ENCODE results near the gene LRMDA.

LRMDA gene

GRCh38 chr10:75950307-75950706 lies 518.9 kb downstream of the LRMDA start:
- DNase-seq = no peak
- Mint-ChIP-seq H3K36me3 (ENCODE audit: low read depth) (peaks cover 3% of the 10 kb centered on the region), H3K4me1 (peaks cover 60% of the 10 kb centered on the region), H3K27me3 (ENCODE audit: low read depth, poor library complexity) (peaks cover 10% of the 10 kb centered on the region), H3K4me3 (no peak overlapping the region), H3K9me3 (peaks cover 9% of the 10 kb centered on the region), H3K27ac (no peak overlapping the region)
- no peak for TF ChIP-seq CTCF (IDR thresholded peaks at IDR 0.05)

- Mint-ChIP-seq H3K36me3 (ENCODE audit: low read depth) (no peaks in the 10 kb centered on the region), H3K9me3 (peaks cover 3% of the 10 kb centered on the region), H3K27me3 (ENCODE audit: low read depth, poor library complexity) (peaks cover 10% of the 10 kb centered on the region), H3K4me3 (no peak overlapping the region), H3K27ac (no peak overlapping the region), H3K4me1 (peaks cover 60% of the 10 kb centered on the region)
- TF ChIP-seq CTCF (IDR thresholded peaks at IDR 0.05) = no peak
- DNase-seq = no peak
Observed at GRCh38 chr10:75950997-75951589, 519.7 kb downstream of the LRMDA start.

DNA sequence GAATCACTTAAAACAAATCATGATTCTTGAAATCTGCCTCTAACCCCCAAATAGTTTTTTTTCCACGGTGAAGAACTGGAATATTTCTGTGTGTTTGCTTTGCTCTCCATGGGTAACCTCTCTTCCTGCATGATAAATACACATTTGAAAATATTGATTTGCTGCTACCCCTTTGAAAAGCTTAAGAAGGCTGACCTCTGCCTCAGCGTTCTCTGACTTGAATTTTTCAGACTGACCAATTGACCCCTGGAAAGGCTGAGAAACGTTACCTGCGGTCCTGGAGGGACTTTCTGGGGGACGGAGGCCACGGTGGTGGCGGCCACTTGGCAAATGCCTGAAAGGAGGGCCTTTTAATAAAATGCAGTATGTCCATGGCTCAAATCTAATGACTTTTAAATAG lies 520.2 kb downstream of the LRMDA start:
- Mint-ChIP-seq H3K9me3 (no peaks in the 10 kb centered on the region), H3K4me1 (peaks cover 60% of the 10 kb centered on the region), H3K36me3 (ENCODE audit: low read depth) (no peaks in the 10 kb centered on the region), H3K27ac (no peak overlapping the region), H3K4me3 (no peak overlapping the region), H3K27me3 (ENCODE audit: low read depth, poor library complexity) (peaks cover 10% of the 10 kb centered on the region)
- DNase-seq = no peak
- TF ChIP-seq CTCF (IDR thresholded peaks at IDR 0.05) = no peak

GRCh38 chr10:75952093-75952492 lies 520.7 kb downstream of the LRMDA start:
- Mint-ChIP-seq H3K9me3 (no peaks in the 10 kb centered on the region), H3K36me3 (ENCODE audit: low read depth) (no peaks in the 10 kb centered on the region), H3K4me1 (peaks cover 62% of the 10 kb centered on the region), H3K27ac (no peak overlapping the region), H3K4me3 (no peak overlapping the region), H3K27me3 (ENCODE audit: low read depth, poor library complexity) (peaks cover 10% of the 10 kb centered on the region)
- no peak for DNase-seq
- TF ChIP-seq CTCF (IDR thresholded peaks at IDR 0.05) = no peak

GRCh38 chr10:75954486-75954885 lies 523.1 kb downstream of the LRMDA start:
- H3K9me3 Mint-ChIP-seq = peaks cover 4% of the 10 kb centered on the region
- no peak overlapping the region for H3K4me3 Mint-ChIP-seq
- peaks cover 64% of the 10 kb centered on the region for H3K4me1 Mint-ChIP-seq
- H3K36me3 Mint-ChIP-seq (ENCODE audit: low read depth) = no peaks in the 10 kb centered on the region
- H3K27me3 Mint-ChIP-seq (ENCODE audit: low read depth, poor library complexity) = peaks cover 13% of the 10 kb centered on the region
- H3K27ac Mint-ChIP-seq = no peak overlapping the region
- no peak for DNase-seq
- TF ChIP-seq CTCF (IDR thresholded peaks at IDR 0.05) = no peak

- no peak for TF ChIP-seq CTCF (IDR thresholded peaks at IDR 0.05)
- Mint-ChIP-seq H3K4me3 (no peak overlapping the region), H3K36me3 (ENCODE audit: low read depth) (no peaks in the 10 kb centered on the region), H3K4me1 (peaks cover 54% of the 10 kb centered on the region), H3K27me3 (ENCODE audit: low read depth, poor library complexity) (peaks cover 12% of the 10 kb centered on the region), H3K27ac (peak overlapping the region; percentile 66), H3K9me3 (peaks cover 4% of the 10 kb centered on the region)
- no peak for DNase-seq
Observed at GRCh38 chr10:75955973-75956502, 524.6 kb downstream of the LRMDA start.

All from nephron progenitor cell (in vitro differentiated cells).